Stimulated activated CD8-positive, alpha-beta memory T cell treated with anti-CD3 and anti-CD28 coated beads, Interleukin-12 subunit alpha, Interleukin-12 subunit beta, amount 100 ng/mL, for 4 hours (primary cell): Measurements from ENCODE around the gene CSMD2.
"Not testable (repeated sequence)": the region's sequence is repeated elsewhere in the genome, so short reads cannot be mapped to it uniquely, and the experiment has no call there.

Experiments
- DNase-seq: peaks from one replicate; pipeline ENCODE4 v3.0.0-alpha.2; 2020; ENCODE audit warnings: low read depth

CSMD2 gene

DNA sequence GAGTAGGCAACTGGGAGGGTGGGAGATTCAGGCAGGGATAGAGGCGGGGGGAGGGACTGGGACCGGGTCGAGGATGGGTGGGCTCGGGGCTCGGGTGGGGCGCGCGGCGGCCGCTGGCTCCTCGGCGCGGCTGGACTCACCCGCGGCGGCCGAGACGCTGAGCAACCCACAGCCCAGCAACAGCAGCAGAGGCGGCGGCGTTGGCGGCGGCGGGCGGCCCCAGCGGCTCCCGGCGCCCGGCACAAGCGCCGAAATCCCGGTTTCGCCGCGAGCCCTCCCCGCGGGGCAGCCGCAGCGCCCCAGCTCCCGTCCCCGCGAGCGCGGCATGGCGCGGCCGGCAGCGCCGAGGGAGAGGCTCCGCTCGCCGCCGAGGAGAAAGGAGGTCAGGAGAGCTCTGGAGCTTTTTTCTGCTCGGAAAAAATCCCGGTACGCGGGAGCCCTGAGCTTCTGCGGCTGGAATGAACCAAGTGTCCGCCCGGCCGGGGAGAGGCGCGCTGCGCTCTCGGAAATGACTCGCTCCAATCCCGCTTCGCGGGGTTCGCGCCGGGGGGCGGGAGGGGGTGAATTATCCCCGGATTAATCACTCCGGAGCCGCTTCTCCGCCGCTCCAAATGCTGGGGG is at the start of gene CSMD2:
Gene CSMD2, minus strand, starts transcription at position 460 of the 621 bp plus-strand sequence. Its CDS starts 133 bp downstream, at position 327.
- DNase-seq = no peak

DNA sequence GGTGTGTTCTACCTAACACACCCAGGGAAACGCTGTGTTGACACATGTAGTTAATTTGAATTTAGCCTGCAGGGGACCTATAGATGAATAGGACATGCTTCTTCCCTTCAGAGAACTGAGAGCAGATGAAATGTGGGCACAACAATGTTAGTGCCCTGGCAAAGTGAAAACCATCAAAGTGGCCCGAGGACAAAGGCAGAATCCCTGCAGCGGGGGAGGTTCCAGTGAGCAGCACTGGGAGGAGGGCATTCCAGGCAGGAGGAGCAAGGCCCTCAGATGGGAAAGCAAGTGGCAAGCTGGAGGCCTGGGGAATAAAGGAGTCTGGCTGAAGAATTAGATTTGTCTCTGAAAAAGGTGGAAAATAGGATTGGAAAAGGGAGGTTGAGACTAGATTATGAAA is 48.9 kb upstream of the CSMD2 start:
- DNase-seq = no peak

DNA sequence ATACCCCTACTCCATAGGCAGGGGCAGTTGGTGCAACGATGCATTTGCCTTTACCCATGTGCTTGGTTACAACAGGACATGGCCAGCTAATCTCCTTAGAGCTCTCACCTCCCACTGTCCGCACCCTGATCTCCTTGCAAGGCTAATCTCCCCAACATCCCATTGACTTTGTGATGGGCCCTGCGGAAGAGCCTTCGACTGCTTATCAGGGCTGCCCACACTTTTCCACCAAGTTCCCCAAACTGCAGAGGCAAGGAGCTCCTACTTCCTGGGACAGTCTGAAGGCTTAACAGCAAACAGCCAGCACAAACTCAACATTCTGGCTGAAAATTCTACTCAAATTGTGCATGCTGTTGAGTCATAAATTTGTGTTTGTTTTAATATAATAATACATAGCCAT is 47.6 kb upstream of the CSMD2 start:
- DNase-seq = no peak

DNA sequence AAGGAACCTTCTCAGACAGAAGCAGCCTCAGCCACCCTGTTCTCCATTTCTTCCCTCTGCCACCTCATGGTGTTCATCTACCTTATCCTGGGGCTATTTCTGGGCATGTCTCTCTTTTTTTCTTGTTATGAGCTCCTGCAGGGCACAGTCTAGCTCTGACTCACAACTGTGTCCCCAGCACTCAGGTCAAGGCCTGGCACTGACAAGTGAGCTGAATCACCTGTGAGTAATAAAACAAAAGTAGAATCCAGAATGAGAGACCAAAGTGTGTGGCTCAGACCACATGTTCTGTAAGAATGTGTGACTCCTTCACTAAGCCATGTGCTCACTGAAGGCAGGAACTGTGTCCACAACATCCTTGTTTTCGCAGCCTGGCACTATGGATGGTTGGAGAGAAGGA is 34.9 kb upstream of the CSMD2 start:
- DNase-seq = no peak

DNA sequence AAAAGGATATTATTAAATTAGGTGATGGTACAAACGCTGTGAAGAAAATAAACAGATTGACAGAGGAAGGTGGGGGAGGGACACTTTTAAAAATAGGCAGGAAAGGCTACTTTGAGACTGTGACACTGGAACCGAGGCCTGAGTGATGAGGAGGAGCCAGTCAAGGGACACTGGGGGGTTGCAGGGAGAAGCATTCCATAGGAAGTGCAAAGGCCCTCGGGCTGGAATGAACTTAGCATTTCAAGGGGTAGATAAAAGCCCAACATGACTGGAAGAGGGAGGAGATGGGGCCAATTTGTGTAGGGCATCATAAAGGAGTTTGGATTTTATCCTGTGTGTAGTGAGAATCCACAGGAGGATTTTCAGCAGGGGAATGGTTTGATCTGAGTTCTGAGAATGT is 27.6 kb upstream of the CSMD2 start:
- DNase-seq = no peak

DNA sequence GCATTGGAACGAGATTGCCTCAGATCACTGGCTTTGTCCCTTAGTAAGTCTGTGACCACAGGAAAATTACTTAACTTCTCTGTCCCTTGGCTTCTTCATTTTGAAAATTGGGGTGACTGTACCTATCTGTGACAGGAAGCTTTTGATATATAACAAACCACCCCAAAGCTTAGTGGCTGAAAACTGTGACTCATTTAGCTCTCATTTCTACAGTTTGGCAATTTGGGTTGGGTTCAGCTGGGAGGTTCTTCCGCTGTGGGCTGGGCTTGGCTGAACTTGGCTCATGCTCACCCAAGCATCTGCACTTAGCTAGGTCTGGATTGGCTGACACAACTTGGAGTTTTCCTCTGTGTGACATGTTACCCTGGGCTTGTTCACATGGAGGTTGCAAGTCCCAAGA is 25.7 kb upstream of the CSMD2 start:
- no peak for DNase-seq

DNA sequence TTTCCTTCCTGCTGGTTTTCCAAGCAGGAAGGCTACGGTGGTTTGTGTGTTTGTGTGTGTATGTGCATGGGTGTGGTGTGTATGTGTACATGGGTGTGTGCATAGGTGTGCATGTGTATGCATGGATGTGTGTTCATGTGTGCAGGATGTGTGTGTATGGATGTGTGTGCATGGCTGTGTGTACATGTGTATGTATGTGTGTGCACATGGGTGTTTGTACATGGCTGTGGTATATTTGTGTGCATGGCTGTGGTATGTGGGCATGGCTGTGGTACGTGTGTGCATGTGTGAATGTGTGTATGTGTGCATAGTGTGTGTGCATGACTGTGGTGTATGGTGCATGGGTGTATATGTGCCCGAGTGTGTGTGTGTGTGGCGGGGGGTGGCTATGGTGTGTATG is 24.0 kb upstream of the CSMD2 start:
- DNase-seq = no peak

DNA sequence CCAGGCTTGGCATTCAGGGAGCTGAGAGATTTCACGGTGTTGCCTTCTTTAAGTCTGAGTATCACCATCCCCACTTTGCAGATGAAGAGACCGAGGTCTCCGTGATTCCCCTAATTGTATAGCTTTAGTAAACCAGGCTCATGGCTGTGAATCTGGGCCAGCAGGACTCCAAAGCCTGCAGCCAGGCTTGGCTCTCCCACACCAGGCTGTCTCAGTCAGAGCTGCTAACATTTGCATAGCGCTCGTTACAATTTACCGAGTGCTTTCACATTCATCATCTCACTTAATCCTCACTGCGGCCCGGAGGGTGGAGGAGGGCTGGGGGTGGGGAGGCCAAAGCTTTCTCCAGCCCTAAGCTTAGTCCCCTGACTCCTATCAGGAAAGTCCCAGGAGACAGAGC is 23.4 kb upstream of the CSMD2 start:
- no peak for DNase-seq

DNA sequence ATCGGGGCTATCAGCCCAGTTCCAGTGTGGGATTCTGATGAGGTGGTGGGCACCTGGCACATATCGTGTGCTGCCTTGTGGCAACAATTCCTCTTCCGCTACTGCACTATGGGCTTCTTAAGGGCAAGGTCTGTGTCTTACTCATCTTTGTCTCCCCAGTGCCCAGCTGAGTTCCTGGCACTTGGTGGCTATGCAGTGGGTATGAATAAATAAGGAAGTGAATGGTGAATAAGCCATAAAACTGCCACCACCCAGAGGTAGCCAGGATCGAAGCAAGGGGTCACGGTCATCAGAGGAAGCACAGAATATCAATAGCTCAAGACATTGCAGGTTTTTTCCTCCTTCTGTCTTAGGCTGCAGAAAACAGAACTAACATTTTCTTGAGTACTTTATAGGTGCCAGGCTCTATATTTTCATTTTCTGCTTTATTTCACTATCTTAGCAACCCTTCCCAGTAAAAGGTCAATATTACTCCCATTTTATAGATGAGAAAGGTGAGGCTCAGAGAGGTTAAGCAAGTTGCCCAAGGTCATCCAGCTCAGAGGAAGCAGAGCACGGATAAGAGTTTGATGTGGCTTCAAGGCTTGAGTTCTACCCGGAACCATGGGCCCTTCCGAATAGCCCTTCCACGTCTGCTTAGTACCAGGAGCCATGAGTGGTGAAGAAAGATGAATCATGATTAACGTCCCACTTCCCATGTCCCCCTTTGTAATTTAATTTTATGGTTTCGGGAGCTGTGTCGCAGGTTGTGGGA is 21.9 kb upstream of the CSMD2 start:
- DNase-seq = no peak

DNA sequence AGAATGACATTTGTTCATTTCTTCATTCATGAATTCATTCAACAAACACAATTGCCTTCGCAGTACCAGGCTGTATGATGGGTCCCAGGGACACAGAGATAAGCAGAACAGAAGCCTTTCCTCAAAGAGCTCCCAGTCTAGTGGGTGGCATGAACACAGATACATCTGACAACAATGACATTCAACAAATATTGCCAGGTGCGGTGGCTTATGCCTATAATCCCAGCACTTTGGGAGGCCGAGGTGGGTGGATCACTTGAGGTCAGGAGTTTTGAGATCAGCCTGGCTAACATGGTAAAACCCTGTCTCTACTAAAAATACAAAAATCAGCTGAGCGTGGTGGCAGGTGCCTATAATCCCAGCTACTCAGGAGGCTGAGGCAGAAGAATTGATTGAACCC is 18.4 kb upstream of the CSMD2 start:
- not testable (repeated sequence) for DNase-seq

DNA sequence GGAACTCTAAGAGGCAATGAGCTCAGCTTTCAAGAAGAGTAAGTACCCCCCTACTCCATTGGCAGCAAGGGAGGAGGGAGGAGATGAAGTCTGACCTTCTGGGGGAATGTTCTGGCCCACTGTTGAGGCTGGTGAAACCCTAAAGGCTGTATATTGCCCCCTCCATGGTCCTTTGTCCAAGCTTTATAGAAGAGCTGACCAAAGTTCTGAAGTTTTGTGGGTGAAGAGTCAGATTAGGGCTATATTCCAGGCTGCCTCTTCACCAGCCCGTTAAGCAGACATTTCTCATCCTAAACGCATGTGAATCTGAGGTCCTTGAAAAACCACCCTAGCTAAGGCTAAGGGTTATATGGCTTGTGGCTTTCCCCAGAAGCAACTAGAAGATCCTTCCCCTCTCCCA is 13.0 kb upstream of the CSMD2 start:
- DNase-seq = no peak

DNA sequence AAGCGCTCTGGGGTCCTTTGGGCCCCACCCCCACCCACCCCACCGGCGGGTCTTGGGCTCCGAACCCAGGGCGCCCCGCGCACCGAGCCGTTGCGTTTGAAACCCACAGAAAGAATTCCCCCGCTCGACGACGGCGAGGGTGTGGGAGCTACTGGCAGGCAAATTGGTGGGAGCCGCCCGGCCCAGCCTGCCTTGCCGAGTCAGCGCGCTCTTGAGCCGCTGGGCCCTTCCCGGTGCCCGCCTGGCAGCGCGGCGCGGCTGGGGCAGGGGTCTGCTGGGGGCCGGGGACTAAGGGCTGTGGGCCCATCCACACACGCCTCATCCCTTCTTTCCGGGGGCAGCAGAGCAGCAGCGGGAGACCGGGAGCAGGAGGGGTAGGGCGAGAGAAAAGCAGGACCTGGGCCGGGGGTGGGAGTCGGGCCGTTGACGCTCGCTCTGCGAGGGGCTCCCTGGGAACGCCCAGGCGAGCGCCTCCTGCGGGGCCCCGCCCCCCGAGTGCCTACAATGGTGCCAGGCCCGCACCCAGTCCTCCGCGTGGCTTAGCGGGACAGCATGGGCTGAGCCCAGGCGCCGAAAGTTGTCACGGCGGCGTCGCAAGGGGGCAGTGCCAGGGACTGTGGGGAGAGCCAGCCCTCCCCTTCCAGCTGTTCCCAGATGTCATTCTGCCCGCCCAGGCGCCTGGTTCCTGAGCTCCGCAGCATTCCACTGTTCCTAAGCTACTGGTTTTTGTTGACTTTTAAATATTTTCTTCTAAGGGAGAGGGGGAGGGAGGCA is 12.0 kb upstream of the CSMD2 start, which contains the start of gene C1orf94:
Gene C1orf94, plus strand, starts transcription at position 78 of the 774 bp plus-strand sequence. CDS start 883 bp downstream, outside the sequence.
- no peak for DNase-seq

DNA sequence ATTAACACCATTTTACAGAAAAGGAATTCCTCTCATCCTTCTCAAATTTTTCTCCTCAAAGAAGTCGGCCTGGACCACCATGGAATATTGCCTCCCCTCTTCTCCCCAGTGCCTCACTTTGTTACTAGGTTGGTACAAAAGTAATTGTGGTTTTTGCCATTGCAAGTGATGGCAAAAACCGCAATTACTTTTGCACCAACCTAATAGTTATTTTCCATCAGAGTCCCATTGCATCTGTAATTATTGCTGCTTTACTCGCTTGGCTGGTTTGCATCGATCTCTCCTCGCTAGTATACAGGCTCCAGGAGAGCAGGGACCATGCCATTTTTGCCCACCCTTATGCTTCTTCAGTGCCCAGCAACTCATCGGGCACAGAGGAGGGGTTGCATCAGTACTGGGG is 10.7 kb upstream of the CSMD2 start:
- DNase-seq = no peak

DNA sequence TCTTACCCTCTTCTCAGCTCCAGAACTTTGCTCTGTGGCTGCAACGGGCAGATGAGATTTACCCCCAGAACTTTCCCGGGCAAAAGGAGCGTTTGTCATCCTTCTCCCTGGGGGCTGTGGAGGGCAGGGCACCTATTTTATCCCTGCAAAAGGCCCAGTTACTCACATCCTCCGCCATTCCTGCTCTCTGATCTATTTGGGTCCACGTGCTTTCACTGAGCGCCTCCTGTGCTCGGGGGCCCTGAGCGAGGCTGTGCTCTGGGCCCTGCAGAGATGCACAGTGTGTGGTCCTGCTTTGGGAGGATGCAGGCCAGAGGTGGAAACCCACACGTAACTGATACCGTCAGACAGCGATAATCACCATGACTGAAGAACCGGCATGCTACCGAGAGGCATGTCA is 2.4 kb upstream of the CSMD2 start:
- no peak for DNase-seq

DNA sequence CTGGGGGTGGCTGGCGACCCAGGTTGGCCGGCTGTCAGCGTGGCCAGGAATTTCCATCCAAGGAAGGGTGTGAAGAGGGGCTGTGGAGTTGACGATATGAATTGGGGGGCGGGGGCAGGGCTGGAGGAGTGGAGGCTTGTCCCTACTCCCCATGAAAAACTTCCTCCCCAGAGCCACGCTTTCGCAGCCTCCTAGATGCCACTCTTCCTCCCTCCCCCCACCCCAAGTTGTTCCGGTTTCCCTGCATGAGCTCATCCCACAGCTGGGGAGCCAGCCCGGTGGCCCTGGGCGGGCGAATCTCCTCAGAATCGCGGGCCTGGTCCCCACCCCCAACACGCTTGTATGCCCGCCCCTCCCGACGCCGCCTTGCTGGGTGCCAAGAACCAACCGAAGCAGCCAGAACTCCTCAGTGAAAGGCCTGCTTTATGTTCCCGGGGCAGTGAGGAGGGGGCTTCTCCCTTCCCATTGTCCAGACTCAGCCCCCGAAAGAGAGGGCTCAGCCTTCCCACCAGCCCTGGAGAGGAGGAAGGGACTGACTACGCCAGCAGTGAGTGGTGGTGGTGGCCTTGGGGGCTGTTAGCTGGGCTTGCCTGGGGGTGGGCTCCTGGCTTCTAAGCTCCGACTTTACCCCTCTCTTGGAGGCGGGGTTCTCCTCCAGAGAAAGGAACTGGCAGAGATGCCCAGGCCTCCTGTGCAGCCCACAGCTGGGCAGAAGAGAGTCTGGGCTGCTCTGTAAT is 1.8 kb upstream of the CSMD2 start:
- no peak for DNase-seq

DNA sequence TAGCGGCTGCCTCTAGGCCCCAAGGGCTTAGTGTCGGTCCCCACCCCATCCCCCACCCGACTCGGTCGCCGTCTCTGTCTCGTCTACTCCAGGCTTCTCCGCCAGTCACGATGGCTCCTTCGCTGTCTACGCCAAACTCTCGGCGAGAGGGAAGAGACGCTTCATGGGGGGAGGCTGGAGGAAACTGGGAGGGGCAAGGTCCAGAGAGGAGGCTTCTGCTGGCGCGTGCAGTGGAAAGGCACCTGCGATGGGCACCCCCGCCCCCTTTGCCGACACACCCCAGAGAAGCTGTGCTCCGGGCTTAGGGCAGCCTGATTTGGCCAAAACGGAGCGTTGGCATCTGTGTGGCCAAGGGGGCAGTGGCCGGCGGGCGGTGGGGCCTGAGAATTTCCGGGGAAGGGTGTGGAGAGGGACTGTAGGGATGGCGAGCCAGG is 1.2 kb upstream of the CSMD2 start:
- no peak for DNase-seq

DNA sequence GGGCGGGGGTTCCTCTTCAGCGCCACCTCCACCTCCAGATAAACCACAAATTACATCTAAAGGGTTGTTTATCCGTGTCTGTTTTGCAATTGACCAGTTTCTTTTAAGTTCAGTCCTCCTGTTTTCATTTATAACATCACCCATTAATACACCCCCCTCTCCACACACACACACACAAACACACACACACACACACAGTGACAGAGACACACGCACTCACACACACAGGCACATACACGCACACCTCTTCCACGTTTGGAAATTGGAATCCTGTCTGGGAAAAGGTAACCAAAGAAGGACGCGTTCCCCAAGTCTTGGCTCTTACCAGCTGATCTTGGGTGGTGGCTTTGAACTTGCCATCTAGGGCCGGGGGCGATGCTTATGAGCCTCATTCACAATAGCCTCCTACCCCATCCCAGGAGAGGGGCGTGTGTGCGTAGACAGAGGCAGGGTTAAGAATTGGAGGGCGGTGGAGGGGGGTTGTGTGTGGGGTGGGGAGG is 442 bp upstream of the CSMD2 start:
- no peak for DNase-seq

DNA sequence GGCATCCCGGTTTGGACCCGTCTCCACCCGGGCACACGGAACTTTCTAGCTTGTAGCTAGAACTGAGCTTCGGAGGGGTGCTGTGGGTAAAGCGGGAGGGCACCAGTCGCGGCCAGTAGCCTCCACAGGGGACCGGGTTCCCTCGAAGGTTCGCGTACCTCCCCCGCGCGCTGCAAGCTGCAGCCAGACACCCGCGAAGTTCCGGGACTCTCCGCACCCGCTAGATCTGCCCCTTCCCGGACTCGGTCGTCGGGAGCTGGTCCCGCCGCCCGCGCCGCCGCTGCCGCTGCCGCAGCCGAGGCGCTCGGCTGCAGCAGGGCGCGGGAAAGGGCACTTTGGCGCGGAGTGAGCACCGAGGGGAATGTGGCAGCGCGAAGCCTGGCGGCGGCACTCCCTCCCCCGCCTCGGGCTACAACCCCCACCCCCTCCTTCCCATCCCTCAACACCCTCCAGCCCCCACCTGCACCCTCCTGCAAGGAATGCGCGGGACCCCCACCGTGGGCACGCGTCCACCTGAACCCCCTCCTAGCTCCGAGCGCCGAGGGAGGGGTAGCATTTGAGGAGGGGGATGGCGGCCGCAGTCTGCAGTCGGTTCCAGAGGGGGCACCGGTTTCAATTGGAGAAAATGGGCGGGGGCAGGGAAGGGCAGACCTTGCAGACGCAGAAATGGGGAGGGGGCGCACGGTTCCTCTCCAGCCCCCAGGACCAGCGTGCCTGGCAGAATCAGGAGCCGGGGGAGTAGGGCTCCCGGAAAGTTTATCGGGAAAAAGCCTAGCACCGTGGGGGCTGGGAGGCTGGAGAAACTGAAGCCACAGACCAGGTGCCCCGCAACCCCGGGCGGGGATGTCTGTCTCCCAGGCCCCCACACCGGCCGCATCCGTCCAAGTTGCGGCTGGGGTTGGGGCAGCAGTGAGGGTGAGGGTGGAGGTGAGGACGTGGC is 968 bp downstream of the CSMD2 start:
- DNase-seq = no peak

DNA sequence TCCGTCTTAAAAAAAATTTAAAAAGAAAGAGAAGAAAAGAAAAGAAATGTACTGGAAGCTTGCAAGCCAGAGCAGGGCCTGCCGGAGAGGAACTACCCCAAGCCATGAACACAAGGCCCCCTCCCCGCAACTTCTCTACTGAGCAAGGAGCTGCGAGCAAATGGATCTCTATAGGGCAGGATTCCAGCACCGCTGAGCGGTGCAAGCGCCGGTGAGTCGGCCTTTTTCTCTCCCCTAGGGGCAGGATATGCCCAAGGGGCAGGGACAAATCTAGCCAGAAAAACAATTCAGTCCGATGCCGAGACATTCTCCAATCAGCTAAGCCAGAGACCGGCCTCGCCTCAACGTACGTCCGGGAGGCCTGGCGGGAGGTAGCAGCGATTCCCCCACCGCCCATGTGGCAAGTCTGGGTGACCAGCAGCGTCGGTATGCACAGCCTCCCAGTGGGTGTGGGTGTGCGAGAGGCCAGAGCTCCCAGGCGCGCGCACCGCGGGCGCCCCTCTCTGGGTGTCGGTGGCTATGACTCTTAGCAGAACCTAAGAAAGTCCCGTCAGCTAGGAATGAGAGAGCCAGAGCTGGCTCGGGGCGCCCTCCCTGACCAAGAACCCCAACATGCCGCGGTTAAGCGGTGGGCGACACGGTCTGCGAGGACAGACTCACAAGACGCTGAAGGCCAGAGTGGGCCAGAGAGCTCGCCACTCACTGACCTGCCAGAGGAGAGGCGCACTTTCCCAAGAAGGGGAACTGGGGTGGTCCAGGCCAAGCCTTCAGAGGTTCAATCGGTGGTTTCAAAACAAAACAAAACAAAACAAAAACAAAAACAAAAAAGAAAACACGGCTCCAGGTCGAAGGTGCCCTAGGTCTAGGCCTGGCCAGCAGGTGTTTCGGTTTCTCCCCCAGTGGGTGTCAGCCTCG is 1.9 kb downstream of the CSMD2 start:
- no peak for DNase-seq

DNA sequence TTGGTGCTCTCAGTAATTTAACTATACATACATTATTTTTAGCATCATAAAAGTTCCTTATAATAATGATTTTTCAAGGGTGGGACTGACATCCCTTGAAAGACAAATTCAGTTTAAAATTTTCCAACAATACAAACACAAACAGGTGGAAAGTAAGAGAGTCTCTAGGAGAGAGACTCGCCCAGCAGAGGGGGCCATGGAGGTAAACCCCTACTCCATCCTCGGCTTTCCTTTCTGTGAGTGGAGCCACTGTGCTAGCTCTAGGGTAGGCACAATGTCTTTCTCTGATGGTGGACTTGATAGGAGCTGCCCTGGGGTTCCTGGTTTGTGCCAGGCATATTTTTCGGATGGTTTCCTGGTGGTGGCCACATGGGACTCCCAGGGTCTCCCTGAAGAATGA is 8.3 kb downstream of the CSMD2 start:
- no peak for DNase-seq
